Right lobe of liver (tissue), 6 donors: ENCODE results near the gene TNFRSF25. TPM values are rescaled to one million over a fixed set of nuclear protein-coding genes. Genes with fewer than 3 reads are reported as not detected.
A peak's percentile ranks its signal among the peaks of the same experiment; 100 is the strongest.

Source experiments
- ATAC-seq, 4 donors: fragments of 200-7000 bp; cut with Tn5 transposase; one replicate each; pipeline ENCODE4 v1.9.1; 2020; ENCODE audit warnings: mild to moderate bottlenecking in 4 of 4, moderate library complexity in 4 of 4
- DNase-seq, 3 donors: peaks; one replicate each; pipeline ENCODE4 v3.0.0-alpha.2; 2020
- H3K27ac ChIP-seq, 3 donors: fragments of 200-600 bp; one replicate each; pipeline ENCODE4 v1.8.0; 2022
- H3K27me3 ChIP-seq, 2 donors: fragments of 200-600 bp; one replicate each; pipeline ENCODE4 v1.8.0; 2022
- H3K36me3 ChIP-seq, 4 donors: fragments of 200-600 bp; sonication (generic) in 1 of 4; one replicate each; pipeline versions ENCODE4 v1.5.1 to v1.8.0; 2017 to 2022; ENCODE audit warnings: control low read depth in 1 of 4
- H3K4me1 ChIP-seq, 4 donors: fragments of 200-600 bp; sonication (generic) in 1 of 4; one replicate each; pipeline versions ENCODE4 v1.5.1 to v1.8.0; 2017 to 2022; ENCODE audit warnings: control low read depth in 1 of 4
- H3K4me3 ChIP-seq, 3 donors: fragments of 200-600 bp; one replicate each; pipeline ENCODE4 v1.8.0; 2022
- H3K9me3 ChIP-seq, 4 donors: fragments of 200-600 bp; sonication (generic) in 1 of 4; one replicate each; pipeline versions ENCODE4 v1.5.1 to v1.8.0; 2017 to 2022; ENCODE audit warnings: control low read depth in 1 of 4
- POLR2A ChIP-seq: fragments of 450-650 bp; IDR thresholded peaks from one replicate; pipeline ENCODE4 v1.6.1; 2017; ENCODE audit warnings: antibody characterized with exemption, mild to moderate bottlenecking
- WGBS: methylation state at CpG from one replicate; pipeline ENCODE4 v1.1.6; 2018; ENCODE audit warnings: low coverage, low lambda C conversion rate; ENCODE audit not compliant: insufficient coverage; ENCODE audit errors: missing lambda C conversion rate; 5-methylcytosine and 5-hydroxymethylcytosine counted together
- intact Hi-C, 2 donors: fragments of 100-400 bp; cut with DNase I; formaldehyde crosslinking; loops; one replicate each; pipeline versions ENCODE4 v1.11.2 to v1.14.1; 2022
- total RNA-seq, 6 experiments: library from RNA; depleted of rRNA in 2 of 6; stranded (reverse); fragments of >200 nt in 2 of 6; fragmentation: NEBNext Ultra II Directional in 3 of 6; extraction: Animal tissue kit (Norgen Biotek cat#: 25700) in 3 of 6; gene quantifications; one replicate each; pipeline versions ENCODE4 v1.1.0 to v1.2.4, GENCODE V29; 2016 to 2023
- TF ChIP-seq, protein P1 (sequence below), 4 donors: fragments of 200-600 bp in 3 of 4; fragments of 450-650 bp in 1 of 4; IDR thresholded peaks; one replicate each; pipeline versions ENCODE4 v1.5.1 to v1.8.0; 2016 to 2022; ENCODE audit warnings: antibody characterized with exemption in 4 of 4, mild to moderate bottlenecking in 2 of 4
- donor health status: DM: no; HTN: yes; CAD: no.
- donor health status: DM: no; HTN: no; CAD: no.
- donor health status: DM: no; HTN: no; CAD: no.
- donor health status: DM: no; HTN: yes; CAD: no.
- donor health status: DM: no; HTN: yes; CAD: no.

TNFRSF25 gene
- total RNA-seq, 6 experiments from 2014 or later: 1.1 to 3.2 (median 2.1) TPM

DNA sequence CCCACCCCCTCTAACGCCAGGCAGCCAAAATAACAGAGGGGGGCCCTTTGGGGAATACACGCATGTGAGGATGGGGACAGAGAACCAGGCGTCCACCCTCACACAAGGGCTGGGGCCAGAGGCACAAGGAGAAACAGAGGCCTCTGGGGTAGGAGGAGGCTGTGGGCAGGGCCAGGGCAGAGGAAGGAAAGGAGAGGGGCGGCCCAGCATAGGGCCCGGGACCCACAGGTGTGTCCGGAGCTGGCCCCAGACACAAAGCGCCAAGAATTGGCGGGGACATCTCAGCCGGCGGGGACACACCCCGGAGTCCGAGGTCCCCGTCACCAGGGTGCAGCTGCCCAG is 18.8 kb upstream of the TNFRSF25 start:
- Histone ChIP-seq H3K36me3 (no peaks in the 10 kb centered on the region), H3K9me3 (no peaks in the 10 kb centered on the region), H3K4me3 (peak overlapping the region; percentile 29 to 43 (median 40)), H3K4me1 (peaks cover 0 to under 1% (median 0%) of the 10 kb centered on the region in 4 donors), H3K27me3 (no peaks in the 10 kb centered on the region), H3K27ac (no peak overlapping the region)
- TF ChIP-seq POLR2A: no peak
- TF ChIP-seq, protein P1, sequence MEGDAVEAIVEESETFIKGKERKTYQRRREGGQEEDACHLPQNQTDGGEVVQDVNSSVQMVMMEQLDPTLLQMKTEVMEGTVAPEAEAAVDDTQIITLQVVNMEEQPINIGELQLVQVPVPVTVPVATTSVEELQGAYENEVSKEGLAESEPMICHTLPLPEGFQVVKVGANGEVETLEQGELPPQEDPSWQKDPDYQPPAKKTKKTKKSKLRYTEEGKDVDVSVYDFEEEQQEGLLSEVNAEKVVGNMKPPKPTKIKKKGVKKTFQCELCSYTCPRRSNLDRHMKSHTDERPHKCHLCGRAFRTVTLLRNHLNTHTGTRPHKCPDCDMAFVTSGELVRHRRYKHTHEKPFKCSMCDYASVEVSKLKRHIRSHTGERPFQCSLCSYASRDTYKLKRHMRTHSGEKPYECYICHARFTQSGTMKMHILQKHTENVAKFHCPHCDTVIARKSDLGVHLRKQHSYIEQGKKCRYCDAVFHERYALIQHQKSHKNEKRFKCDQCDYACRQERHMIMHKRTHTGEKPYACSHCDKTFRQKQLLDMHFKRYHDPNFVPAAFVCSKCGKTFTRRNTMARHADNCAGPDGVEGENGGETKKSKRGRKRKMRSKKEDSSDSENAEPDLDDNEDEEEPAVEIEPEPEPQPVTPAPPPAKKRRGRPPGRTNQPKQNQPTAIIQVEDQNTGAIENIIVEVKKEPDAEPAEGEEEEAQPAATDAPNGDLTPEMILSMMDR (IDR thresholded peaks at IDR 0.05): no peak
- 55% methylated on average over 2 of the region's 13 CpGs for WGBS
- intact Hi-C loops: loop anchor here (5.0 to 10.0 kb wide), 2 partner anchors 150 to 163 kb away; no protein-coding TSS in a partner anchor
- no peak for ATAC-seq
- DNase-seq: peak in 1 of 3 donors; percentile 25

DNA sequence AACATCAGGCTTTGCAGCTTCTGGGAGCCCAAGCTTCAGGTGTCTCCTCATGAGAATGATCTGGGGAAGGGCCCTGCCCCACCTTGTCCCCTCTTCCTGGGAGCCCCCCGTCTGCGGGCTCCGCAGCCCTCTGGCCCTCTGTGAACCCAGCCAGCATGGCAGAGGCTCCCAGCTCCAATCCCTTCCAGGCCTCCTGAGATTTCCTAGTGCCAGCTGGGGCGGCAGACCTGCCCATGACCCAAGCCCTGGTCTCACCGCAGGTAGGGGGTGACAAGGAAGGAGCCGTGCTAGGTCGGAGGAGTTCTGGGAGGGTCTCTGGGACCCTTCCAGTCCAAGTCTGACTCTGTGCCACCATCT is 17.8 kb upstream of the TNFRSF25 start:
- intact Hi-C loops: loop anchor here (5.0 to 10.0 kb wide), 2 partner anchors 151 to 164 kb away; no protein-coding TSS in a partner anchor
- 79% methylated on average over 2 of the region's 7 CpGs for WGBS
- Histone ChIP-seq H3K4me3 (no peak overlapping the region), H3K9me3 (no peaks in the 10 kb centered on the region), H3K27me3 (no peaks in the 10 kb centered on the region), H3K27ac (no peak overlapping the region), H3K4me1 (no peaks in the 10 kb centered on the region), H3K36me3 (no peaks in the 10 kb centered on the region)
- DNase-seq (no peak), ATAC-seq (no peak)
- TF ChIP-seq, protein P1 (IDR thresholded peaks at IDR 0.05): no peak
- TF ChIP-seq POLR2A: no peak

DNA sequence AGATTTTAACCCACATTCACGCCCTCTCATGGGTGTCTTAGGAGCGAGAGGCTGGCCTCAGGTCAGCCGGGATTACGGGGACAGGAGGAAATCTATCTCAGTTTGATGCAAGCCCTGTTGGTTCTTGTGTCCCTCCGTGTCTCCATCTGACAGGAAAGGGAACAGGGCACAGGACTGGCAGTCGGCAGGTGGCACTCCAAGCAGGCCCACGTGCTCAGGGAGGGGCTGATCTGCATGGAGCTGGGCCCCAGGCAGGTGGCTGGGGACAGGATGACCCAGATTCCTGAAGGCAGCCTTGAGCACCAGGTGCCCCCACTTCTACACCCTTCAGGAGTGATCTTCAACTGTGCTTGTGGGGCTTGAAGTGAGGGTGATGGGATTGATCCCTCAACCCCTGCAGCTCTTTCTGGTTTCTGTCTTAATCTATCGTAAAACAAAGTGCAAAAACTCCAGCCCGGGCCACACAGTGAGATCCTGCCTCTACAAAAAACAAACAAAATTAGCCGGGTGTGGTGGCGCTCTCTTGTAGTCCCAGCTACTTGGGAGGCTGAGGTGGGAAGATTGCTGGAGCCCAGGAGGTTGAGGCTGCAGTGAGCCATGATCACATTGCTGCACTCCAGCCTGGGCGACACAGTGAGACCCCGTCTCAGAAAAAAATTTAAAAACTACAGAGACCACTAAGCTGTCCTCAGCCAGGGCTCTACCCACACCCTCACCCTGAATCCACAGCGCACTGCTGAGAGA is 17.2 kb upstream of the TNFRSF25 start:
- TF ChIP-seq, protein P1 (IDR thresholded peaks at IDR 0.05): no peak
- no peak for TF ChIP-seq POLR2A
- H3K36me3 ChIP-seq: no peaks in the 10 kb centered on the region
- peak in 2 of 4 donors; percentile 7 to 31 for ATAC-seq
- DNase-seq: no peak
- no peaks in the 10 kb centered on the region for H3K27me3 ChIP-seq
- no peak overlapping the region for H3K4me3 ChIP-seq
- intact Hi-C loops: loop anchor here (5.0 to 10.0 kb wide), 2 partner anchors 152 to 164 kb away; no protein-coding TSS in a partner anchor
- no peaks in the 10 kb centered on the region for H3K9me3 ChIP-seq
- WGBS: 79% methylated on average over 3 of the region's 14 CpGs
- H3K27ac ChIP-seq: no peak overlapping the region
- H3K4me1 ChIP-seq: no peaks in the 10 kb centered on the region

DNA sequence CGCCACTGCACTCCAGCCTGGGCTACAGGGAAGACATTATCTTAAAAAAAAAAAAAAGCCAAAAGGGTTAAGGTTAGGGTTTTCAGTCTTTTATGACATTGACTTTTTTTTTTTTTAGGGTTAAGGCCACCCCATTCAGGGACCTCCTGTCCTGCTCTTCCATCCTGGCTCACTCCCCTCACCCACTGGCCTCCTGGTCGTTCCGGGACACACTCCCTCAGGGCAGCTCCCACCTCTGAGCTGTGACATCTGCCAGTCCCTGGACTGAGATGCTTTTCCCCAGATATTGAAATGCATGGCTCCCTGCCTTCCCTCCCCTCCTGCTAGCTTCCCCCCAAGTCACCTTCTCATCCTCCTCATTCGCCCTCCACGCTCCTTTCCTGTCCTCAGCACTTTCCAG is 15.8 kb upstream of the TNFRSF25 start:
- Histone ChIP-seq H3K4me3 (no peak overlapping the region), H3K4me1 (no peaks in the 10 kb centered on the region), H3K36me3 (no peaks in the 10 kb centered on the region), H3K9me3 (no peaks in the 10 kb centered on the region), H3K27ac (no peak overlapping the region), H3K27me3 (no peaks in the 10 kb centered on the region)
- no peak for DNase-seq
- intact Hi-C loops: loop anchor here (5.0 to 10.0 kb wide), 2 partner anchors 153 to 165 kb away; no protein-coding TSS in a partner anchor
- TF ChIP-seq, protein P1 (IDR thresholded peaks at IDR 0.05): no peak
- TF ChIP-seq POLR2A: no peak
- no peak for ATAC-seq
- 92% methylated on average over 3 of the region's 5 CpGs for WGBS
